CD4-positive, alpha-beta T cell (primary cell): Measurements from ENCODE around the gene PGS1. TPM values are rescaled to one million over a fixed set of nuclear protein-coding genes. Genes with fewer than 3 reads are reported as not detected.

Experiments
- ATAC-seq: fragments of 200-7000 bp; cut with Tn5 transposase; one replicate; pipeline ENCODE4 v1.10.0; 2022; ENCODE audit warnings: mild to moderate bottlenecking; ENCODE audit not compliant: poor library complexity
- CTCF ChIA-PET: fragments of 350-600 bp; sonication (Branson Sonifier 250); formaldehyde crosslinking; loops from one replicate; lab custom pipeline; 2021; ENCODE audit warnings: antibody characterized with exemption, inconsistent platforms; lab: Charles Lee
- POLR2A ChIA-PET: fragments of 350-600 bp; sonication (Branson Sonifier 250); formaldehyde crosslinking; loops from one replicate; lab custom pipeline; 2021; ENCODE audit warnings: antibody characterized with exemption, inconsistent platforms; lab: Charles Lee
- DNase-seq, 14 experiments: peaks; one replicate each; pipeline ENCODE4 v3.0.0-alpha.2; 2013 to 2020; ENCODE audit warnings: mixed read lengths in 2 of 14
- H3K27ac ChIP-seq, 2 donors: one replicate each; pipeline versions ENCODE4 v1.5.1 to v1.7.0; 2013; ENCODE audit warnings: low read length in 2 of 2, low read depth in 1 of 2, mild to moderate bottlenecking in 1 of 2
- H3K27me3 ChIP-seq, 2 experiments: 1 replicate in 1 of 2; 2 replicates in 1 of 2; pipeline versions ENCODE4 v1.6.1 to v1.7.0; 2013; ENCODE audit warnings: low read length in 2 of 2, control low read depth in 1 of 2, mild to moderate bottlenecking in 1 of 2, moderate library complexity in 1 of 2; ENCODE audit not compliant: insufficient read depth in 2 of 2, control insufficient read depth in 1 of 2
- H3K36me3 ChIP-seq: one replicate; pipeline ENCODE4 v1.6.1; 2013; ENCODE audit warnings: low read length, control low read depth; ENCODE audit not compliant: insufficient read depth
- H3K4me1 ChIP-seq: one replicate; pipeline ENCODE4 v1.6.1; 2013; ENCODE audit warnings: low read length, control low read depth; ENCODE audit not compliant: insufficient read depth
- H3K4me3 ChIP-seq: one replicate; pipeline ENCODE4 v1.5.1; 2013; ENCODE audit warnings: mild to moderate bottlenecking, low read length, moderate library complexity
- H3K9me3 ChIP-seq, 2 experiments: 1 replicate in 1 of 2; 2 replicates in 1 of 2; pipeline versions ENCODE4 v1.6.1 to v1.7.0; 2013; ENCODE audit warnings: low read length in 2 of 2, mild to moderate bottlenecking in 2 of 2, control low read depth in 1 of 2, moderate library complexity in 1 of 2; ENCODE audit not compliant: control insufficient read depth in 1 of 2, insufficient read depth in 1 of 2
- H3K27ac Mint-ChIP-seq: one replicate; pipeline ENCODE4 v1.8.0; 2020; ENCODE audit warnings: mixed read lengths
- H3K27me3 Mint-ChIP-seq: one replicate; pipeline ENCODE4 v1.8.0; 2021; ENCODE audit warnings: mixed read lengths
- H3K36me3 Mint-ChIP-seq: one replicate; pipeline ENCODE4 v1.8.0; 2021; ENCODE audit warnings: low read depth, mixed read lengths
- H3K4me1 Mint-ChIP-seq: one replicate; pipeline ENCODE4 v1.8.0; 2021; ENCODE audit warnings: low read depth, mixed read lengths
- H3K4me3 Mint-ChIP-seq: one replicate; pipeline ENCODE4 v1.8.0; 2020; ENCODE audit warnings: mild to moderate bottlenecking, mixed read lengths
- H3K9me3 Mint-ChIP-seq: one replicate; pipeline ENCODE4 v1.8.0; 2020; ENCODE audit warnings: mixed read lengths
- CTCF ChIP-seq: fragments of 200-600 bp; IDR thresholded peaks from one replicate; pipeline ENCODE4 v1.8.0; 2022; ENCODE audit warnings: antibody characterized with exemption, mild to moderate bottlenecking
- intact Hi-C, 2 experiments: fragments of 100-400 bp; cut with DNase I in 1 of 2; cut with micrococcal nuclease in 1 of 2; formaldehyde crosslinking; loops; one replicate each; pipeline versions ENCODE4 v1.15.1 to v1.9.0; 2023 to 2025; cut with DNase I, micrococcal nuclease
- total RNA-seq, 174 experiments: library from RNA in 2 of 174; stranded (reverse) in 2 of 174; gene quantifications; one replicate each; pipeline ENCODE4 v1.2.3 and lab custom pipeline; 2021 to 2026

Gene PGS1
- total RNA-seq, 2 experiments from 2014 or later: 40.9 to 45.3 TPM

- no peak overlapping the region for H3K4me3 ChIP-seq
- CTCF ChIA-PET: no interaction called here
- Mint-ChIP-seq H3K27me3 (no peaks in the 10 kb centered on the region), H3K27ac (no peak overlapping the region), H3K4me3 (no peak overlapping the region), H3K36me3 (peaks cover 20% of the 10 kb centered on the region), H3K9me3 (no peaks in the 10 kb centered on the region), H3K4me1 (no peaks in the 10 kb centered on the region)
- no peaks in the 10 kb centered on the region for H3K27me3 ChIP-seq
- no peaks in the 10 kb centered on the region for H3K4me1 ChIP-seq
- ATAC-seq (no peak), DNase-seq (no peak)
- no peaks in the 10 kb centered on the region for H3K9me3 ChIP-seq
- H3K36me3 ChIP-seq: peaks cover 12% of the 10 kb centered on the region
- no peak for TF ChIP-seq CTCF
- POLR2A ChIA-PET: no interaction called here
- H3K27ac ChIP-seq: no peak overlapping the region
- intact Hi-C loops: no loop called here
Measured at GRCh38 chr17:78433013-78433727, 54.7 kb downstream of the PGS1 start.

- CTCF ChIA-PET: no interaction called here
- Histone ChIP-seq H3K36me3 (peaks cover 12% of the 10 kb centered on the region), H3K4me1 (no peaks in the 10 kb centered on the region), H3K9me3 (no peaks in the 10 kb centered on the region), H3K27ac (no peak overlapping the region), H3K4me3 (no peak overlapping the region), H3K27me3 (no peaks in the 10 kb centered on the region)
- DNase-seq (no peak), ATAC-seq (no peak)
- Mint-ChIP-seq H3K9me3 (no peaks in the 10 kb centered on the region), H3K4me3 (no peak overlapping the region), H3K36me3 (peaks cover 14% of the 10 kb centered on the region), H3K27me3 (no peaks in the 10 kb centered on the region), H3K27ac (no peak overlapping the region), H3K4me1 (no peaks in the 10 kb centered on the region)
- intact Hi-C loops: no loop called here
- no peak for TF ChIP-seq CTCF
- POLR2A ChIA-PET: no interaction called here
Measured at GRCh38 chr17:78433780-78434335, 55.4 kb downstream of the PGS1 start.

GRCh38 chr17:78434455-78435329, 56.2 kb downstream of the PGS1 start:
- no peaks in the 10 kb centered on the region for H3K4me1 Mint-ChIP-seq
- no peak overlapping the region for H3K4me3 ChIP-seq
- TF ChIP-seq CTCF: no peak
- no peaks in the 10 kb centered on the region for H3K4me1 ChIP-seq
- ChIA-PET POLR2A (no interaction called here), CTCF (no interaction called here)
- no peak overlapping the region for H3K27ac Mint-ChIP-seq
- H3K27me3 ChIP-seq: no peaks in the 10 kb centered on the region
- intact Hi-C loops: no loop called here
- no peaks in the 10 kb centered on the region for H3K9me3 ChIP-seq
- DNase-seq (no peak), ATAC-seq (no peak)
- peaks cover 6% of the 10 kb centered on the region for H3K36me3 ChIP-seq
- peaks cover 7% of the 10 kb centered on the region for H3K36me3 Mint-ChIP-seq
- no peak overlapping the region for H3K4me3 Mint-ChIP-seq
- H3K27ac ChIP-seq: no peak overlapping the region
- H3K9me3 Mint-ChIP-seq: no peaks in the 10 kb centered on the region
- no peaks in the 10 kb centered on the region for H3K27me3 Mint-ChIP-seq
